ENCODE measurements around the gene LRRC27.

LRRC27 gene

GRCh38 chr10:132302421-132303310, 29.3 kb upstream of the LRRC27 start:
- no peak for TF ChIP-seq CTCF (conservative IDR thresholded peaks at IDR 0.05; ENCODE audit: low read depth, low read length)
- no peak for DNase-seq (ENCODE audit: low read depth)

GRCh38 chr10:132303361-132304115, 28.5 kb upstream of the LRRC27 start:
- DNase-seq (ENCODE audit: low read depth) = no peak
- no peak for TF ChIP-seq CTCF (conservative IDR thresholded peaks at IDR 0.05; ENCODE audit: low read depth, low read length)
- H3K4me3 ChIP-seq (ENCODE audit: low read depth, low read length) = no peak overlapping the region

More at GRCh38 chr10:132302421-132303310, 29.3 kb upstream of the LRRC27 start:
- no peak overlapping the region for H3K4me3 ChIP-seq (ENCODE audit: low read depth, low read length)

- no peak overlapping the region for H3K4me3 ChIP-seq (ENCODE audit: low read depth, low read length)
- TF ChIP-seq CTCF (conservative IDR thresholded peaks at IDR 0.05; ENCODE audit: low read depth, low read length) = no peak
- DNase-seq (ENCODE audit: low read depth) = no peak
Measured at GRCh38 chr10:132304756-132305509, 27.1 kb upstream of the LRRC27 start.

- no peak overlapping the region for H3K4me3 ChIP-seq (ENCODE audit: low read depth, low read length)
- no peak for TF ChIP-seq CTCF (conservative IDR thresholded peaks at IDR 0.05; ENCODE audit: low read depth, low read length)
- DNase-seq (ENCODE audit: low read depth) = no peak
Measured at GRCh38 chr10:132305654-132306342, 26.2 kb upstream of the LRRC27 start.

DNA sequence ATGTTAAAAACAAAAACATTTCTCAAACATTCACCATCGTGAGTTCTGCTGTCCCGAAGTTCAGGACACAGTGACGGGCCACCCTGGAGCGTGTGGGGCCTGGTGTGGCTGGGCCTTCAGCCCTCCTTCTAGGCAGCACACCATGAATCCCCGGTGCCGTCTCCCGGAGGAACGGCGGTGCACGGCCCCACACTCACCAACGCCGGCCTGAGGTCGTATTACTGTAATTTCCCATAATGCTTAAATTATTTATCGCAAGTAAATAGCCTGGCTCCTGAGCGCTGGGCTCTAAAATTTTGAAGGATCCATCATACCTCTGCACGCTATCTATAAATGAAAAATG, 25.7 kb upstream of the LRRC27 start:
- no peak for TF ChIP-seq CTCF (conservative IDR thresholded peaks at IDR 0.05; ENCODE audit: low read depth, low read length)
- DNase-seq (ENCODE audit: low read depth) = no peak
- no peak overlapping the region for H3K4me3 ChIP-seq (ENCODE audit: low read depth, low read length)

Data from choroid plexus epithelial cell (primary cell).